Epithelial cell of esophagus (primary cell): ENCODE results near the gene NEBL.
"Not testable (repeated sequence)": the region's sequence is repeated elsewhere in the genome, so short reads cannot be mapped to it uniquely, and the experiment has no call there.

ENCODE experiments used
- DNase-seq: peaks from one replicate; pipeline ENCODE4 v3.0.0; 2010; ENCODE audit warnings: low read depth
- H3K4me3 ChIP-seq: 2 replicates; pipeline ENCODE4 v1.5.1; 2011; ENCODE audit warnings: mild to moderate bottlenecking, low read length, control low read depth
- TF ChIP-seq, protein P1 (sequence below): IDR thresholded peaks from 2 replicates; pipeline ENCODE4 v1.5.1; 2011; ENCODE audit warnings: low read depth, mild to moderate bottlenecking, low read length, control low read depth, inconsistent platforms; ENCODE audit not compliant: insufficient read depth; ENCODE audit errors: missing control alignments

The NEBL gene, protein sequence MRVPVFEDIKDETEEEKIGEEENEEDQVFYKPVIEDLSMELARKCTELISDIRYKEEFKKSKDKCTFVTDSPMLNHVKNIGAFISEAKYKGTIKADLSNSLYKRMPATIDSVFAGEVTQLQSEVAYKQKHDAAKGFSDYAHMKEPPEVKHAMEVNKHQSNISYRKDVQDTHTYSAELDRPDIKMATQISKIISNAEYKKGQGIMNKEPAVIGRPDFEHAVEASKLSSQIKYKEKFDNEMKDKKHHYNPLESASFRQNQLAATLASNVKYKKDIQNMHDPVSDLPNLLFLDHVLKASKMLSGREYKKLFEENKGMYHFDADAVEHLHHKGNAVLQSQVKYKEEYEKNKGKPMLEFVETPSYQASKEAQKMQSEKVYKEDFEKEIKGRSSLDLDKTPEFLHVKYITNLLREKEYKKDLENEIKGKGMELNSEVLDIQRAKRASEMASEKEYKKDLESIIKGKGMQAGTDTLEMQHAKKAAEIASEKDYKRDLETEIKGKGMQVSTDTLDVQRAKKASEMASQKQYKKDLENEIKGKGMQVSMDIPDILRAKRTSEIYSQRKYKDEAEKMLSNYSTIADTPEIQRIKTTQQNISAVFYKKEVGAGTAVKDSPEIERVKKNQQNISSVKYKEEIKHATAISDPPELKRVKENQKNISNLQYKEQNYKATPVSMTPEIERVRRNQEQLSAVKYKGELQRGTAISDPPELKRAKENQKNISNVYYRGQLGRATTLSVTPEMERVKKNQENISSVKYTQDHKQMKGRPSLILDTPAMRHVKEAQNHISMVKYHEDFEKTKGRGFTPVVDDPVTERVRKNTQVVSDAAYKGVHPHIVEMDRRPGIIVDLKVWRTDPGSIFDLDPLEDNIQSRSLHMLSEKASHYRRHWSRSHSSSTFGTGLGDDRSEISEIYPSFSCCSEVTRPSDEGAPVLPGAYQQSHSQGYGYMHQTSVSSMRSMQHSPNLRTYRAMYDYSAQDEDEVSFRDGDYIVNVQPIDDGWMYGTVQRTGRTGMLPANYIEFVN

DNA sequence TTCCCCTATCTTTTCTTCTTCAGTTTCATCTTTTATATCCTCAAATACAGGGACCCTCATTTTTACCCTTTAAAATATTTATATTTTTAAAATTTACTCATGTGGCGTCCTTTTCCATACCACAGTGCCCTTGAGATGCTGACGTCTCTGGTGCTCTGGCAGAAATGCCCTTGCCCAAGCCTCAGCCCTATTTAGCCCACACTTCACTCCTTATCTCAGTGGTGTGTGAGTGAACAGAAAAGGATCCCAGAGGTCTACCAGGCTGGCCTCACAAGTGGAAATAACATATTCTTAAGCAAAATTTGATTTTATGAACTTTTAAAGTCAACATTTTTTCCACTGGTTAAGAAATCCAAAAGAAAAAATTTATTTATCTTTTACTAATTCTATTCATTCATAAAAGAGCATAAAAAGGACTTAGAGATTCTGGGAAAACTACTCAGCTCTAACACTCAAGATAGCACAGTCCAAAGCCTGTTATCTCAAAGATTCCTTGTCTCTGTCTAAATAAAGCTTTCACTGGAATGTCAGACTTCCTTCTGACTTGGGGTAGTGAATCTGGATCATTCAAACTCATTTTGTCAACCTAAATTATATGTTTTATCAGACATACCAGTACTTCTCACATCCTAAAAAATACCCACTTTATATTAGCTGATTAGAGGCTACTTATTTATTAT is at the start of gene NEBL:
Gene NEBL (minus strand): TSS at position 166 of the 680 bp plus-strand sequence. CDS start 106 bp downstream, at position 60.
- DNase-seq, result no peak
- TF ChIP-seq, protein P1, sequence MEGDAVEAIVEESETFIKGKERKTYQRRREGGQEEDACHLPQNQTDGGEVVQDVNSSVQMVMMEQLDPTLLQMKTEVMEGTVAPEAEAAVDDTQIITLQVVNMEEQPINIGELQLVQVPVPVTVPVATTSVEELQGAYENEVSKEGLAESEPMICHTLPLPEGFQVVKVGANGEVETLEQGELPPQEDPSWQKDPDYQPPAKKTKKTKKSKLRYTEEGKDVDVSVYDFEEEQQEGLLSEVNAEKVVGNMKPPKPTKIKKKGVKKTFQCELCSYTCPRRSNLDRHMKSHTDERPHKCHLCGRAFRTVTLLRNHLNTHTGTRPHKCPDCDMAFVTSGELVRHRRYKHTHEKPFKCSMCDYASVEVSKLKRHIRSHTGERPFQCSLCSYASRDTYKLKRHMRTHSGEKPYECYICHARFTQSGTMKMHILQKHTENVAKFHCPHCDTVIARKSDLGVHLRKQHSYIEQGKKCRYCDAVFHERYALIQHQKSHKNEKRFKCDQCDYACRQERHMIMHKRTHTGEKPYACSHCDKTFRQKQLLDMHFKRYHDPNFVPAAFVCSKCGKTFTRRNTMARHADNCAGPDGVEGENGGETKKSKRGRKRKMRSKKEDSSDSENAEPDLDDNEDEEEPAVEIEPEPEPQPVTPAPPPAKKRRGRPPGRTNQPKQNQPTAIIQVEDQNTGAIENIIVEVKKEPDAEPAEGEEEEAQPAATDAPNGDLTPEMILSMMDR, result no peak
- H3K4me3 ChIP-seq, result no peak within 1 kb of the TSS

DNA sequence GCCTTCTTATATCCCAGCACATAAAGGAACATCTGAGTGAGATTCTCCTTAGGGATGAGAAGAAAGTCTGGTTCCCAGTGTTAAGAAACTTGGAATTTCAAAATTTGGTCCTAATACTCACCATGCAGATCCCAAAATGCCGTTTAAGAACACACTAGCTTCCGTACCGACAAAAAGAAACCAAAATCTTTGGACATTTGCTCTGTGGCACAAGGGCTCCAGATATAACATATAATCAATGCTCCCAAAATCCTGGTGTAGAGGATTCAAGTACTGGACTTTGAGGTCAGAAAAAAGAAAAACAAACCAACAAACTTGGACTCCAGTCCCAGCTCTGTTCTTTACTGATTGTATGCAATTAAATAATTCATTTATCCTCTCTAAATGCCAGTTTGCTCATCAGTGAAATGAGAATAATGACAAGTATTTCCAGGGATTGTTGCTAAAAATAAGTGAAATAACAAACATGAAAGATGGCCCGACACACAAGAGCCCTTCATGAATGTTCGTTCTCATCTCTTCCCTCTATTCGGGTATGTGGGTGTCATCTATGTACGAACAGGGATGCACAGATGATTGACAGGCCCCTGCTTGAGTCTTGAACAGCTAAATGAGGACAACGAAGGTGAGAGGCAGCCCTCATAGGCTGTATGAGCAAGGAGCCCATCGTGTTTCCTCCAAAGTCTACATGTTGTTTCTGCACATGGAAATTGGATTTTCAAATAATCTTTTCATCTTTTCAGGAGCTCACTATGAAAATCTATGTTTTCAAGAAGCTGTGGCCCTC is 48.6 kb upstream of the NEBL start:
- H3K4me3 ChIP-seq, result no peak overlapping the region
- no peak for DNase-seq
- TF ChIP-seq, protein P1, result no peak

DNA sequence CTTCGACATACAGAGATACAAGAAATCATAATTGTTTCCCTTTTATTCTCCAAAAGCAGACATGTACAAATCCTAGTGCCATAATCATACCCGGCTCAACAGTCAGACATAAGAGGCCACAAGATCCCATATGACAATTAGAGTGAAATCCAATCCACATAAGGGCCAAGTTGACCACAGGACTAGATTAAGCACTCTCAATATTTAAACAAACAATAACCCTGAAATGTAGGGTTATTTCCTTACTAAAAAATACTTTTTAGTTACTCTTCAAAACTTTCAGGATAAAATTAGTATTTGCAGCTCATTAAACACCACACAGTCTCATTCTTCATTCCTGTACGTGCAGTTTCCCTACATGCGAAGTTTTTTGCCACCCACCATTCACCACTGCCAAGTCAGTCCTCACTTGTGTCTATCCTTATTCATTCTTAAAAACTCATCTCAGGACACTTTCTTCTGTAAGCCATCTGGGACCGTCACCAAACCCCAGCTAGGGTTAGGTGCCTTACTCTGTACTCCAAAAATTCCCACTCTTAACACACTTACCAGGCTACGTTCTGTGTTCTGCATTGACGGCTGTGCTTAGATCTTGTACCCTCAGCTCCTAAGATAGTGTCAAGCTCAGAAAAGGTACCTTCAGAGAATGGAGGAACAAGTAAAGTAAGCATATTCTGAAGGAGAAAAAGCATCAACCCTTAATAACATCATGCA is 47.8 kb upstream of the NEBL start:
- DNase-seq, result no peak

DNA sequence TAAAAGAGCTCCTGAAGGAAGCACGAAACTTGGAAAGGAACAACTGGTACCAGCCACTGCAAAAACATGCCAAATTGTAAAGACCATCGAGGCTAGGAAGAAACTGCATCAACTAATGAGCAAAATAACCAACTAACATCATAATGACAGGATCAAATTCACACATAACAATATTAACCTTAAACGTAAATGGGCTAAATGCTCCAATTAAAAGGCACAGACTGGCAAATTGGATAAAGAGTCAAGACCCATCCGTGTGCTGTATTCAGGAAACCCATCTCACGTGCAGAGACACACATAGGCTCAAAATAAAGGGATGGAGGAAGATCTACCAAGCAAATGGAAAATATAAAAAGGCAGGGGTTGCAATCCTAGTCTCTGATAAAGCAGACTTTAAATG is 42.3 kb upstream of the NEBL start:
- not testable (repeated sequence) for H3K4me3 ChIP-seq, DNase-seq

More for the DNA sequence above, 47.8 kb upstream of the NEBL start:
- no peak overlapping the region for H3K4me3 ChIP-seq
- TF ChIP-seq, protein P1, result no peak

DNA sequence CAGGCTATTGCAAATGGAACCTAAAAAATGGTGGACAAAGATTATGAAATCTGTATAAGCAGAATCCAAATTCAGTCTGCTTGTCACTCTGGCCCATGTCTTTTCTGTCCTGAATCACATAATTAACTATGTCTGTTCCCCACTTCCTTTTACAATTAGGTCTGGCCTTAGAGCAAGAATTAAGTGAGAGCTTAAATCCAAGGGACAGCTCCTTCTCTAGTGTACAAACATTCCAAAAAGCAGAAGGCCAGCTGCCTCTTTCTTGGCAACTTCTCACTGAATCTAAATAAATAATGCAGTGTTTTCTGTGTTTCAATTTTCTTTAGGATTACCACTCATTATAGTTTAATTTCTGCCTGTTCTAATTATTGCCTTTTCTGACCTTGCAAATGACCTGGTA is 39.3 kb upstream of the NEBL start:
- TF ChIP-seq, protein P1, result no peak
- H3K4me3 ChIP-seq, result no peak overlapping the region
- no peak for DNase-seq

DNA sequence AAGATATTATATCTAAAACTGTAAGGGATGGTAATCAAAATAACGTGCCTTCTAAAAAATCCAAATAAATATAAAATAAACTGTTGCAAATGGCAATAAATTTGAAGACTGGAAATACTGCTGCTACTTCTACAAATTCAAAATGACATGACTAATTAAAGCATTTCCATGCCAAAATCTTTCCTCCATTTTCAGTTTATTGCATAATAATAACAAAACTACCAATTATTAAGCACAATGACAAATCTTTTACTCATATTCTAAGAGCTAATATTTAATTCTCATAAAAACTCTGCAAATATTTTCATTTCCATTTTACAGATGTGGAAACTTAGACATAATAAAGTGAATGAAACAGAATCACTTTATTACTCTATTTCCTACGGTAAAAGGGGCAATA is 38.8 kb upstream of the NEBL start:
- TF ChIP-seq, protein P1, result no peak
- H3K4me3 ChIP-seq, result no peak overlapping the region
- DNase-seq, result peak; percentile 4
